ENCODE results near the gene EXOC6.
"Not testable (repeated sequence)": the region's sequence is repeated elsewhere in the genome, so short reads cannot be mapped to it uniquely, and the experiment has no call there.

The EXOC6 gene

DNA sequence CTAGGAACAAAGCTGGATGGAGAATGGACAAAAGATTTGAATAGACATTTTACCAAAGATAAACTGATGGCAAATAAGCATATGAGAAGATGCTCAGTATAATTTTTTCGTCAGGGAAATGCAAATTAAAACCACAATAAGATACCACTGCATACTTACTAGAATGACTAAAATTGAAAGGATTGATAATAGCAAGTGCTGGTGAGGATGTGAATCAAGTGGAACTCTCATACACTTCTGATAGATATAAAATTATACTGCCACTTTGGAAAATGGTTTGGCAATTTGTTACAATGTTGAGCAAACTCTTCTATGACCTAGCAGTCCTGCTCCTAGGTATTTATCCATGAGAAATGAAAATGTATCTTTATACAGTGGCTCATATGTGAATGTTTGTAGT, 83.3 kb downstream of the EXOC6 start:
- DNase-seq (ENCODE audit: extremely low read depth in 1 of 2, low read depth in 1 of 2): no peak

DNA sequence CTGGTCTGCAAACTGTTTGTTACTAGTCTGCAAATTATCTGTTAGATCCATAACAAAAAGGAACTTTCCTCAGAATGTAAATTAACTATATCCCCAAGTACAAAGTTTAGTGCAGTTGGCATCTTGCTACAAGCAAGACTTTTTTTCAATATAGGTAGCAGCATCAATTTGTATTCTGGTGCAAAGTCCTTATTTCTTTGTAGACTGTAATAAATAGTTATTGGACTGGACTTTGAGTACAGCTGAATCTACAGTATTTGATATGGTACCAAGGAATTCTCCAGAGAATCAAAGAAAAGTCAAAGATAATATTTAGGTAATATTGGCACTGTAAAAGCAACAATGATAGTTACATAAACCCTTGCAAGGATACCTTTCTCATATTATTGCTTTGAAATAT, 89.6 kb downstream of the EXOC6 start:
- no peak for DNase-seq (ENCODE audit: extremely low read depth in 1 of 2, low read depth in 1 of 2)

DNA sequence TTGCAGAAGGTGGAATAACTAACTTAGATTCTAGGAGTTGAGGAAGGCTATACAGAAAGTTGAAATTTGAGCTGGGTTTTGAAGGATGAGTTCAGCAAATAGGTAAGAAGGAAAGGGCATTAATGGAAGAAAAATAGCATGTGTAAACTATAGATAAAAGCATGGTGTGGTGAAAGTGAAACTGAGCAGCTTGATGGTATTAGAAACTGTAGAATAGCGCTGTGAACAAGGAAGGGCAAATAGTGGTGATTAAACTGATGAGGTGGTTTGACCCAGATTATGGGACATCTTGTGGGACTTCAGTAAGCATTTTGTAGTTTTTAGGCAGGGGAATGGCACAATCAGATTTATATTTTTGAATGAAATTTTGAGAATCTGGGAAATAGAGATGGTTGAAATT, 90.5 kb downstream of the EXOC6 start:
- no peak for DNase-seq (ENCODE audit: extremely low read depth in 1 of 2, low read depth in 1 of 2)

DNA sequence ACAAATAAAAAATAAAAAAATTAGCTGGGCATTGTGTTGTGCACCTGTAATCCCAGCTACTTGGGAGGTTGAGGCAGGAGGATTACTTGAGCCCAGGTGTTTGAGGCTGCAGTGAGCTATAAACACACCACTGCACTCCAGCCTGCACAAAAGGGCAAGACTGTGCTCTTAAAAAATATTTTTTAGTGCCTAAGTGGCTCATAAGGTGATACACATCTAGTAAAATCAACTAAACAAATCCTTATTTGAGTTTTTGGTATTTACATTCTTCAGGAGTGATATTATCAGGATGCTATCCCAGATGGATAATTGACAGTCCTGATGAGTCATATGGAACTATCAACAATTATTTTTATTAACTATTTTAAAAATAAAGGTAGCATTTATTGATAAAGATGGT, 93.9 kb downstream of the EXOC6 start:
- DNase-seq (ENCODE audit: extremely low read depth in 1 of 2, low read depth in 1 of 2): no peak

DNA sequence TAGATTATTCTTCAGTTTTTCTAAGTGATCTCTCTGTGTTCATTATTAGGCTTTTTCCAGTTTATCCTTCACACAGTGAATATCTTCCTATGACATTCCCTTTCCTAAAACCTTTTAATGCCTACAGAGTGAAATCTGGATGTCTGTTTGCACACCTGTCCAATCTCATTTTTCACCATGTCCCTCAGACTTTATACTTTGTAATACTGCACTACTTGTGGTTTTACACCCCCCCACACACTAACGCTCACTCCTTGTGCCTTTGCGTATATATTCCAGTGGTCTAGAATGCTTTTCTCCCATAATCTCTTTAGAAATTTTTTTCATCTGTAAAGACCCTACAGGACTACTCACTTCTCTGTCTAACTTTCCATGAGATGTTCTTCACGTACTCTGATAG, 98.2 kb downstream of the EXOC6 start:
- no peak for DNase-seq (ENCODE audit: extremely low read depth in 1 of 2, low read depth in 1 of 2)

DNA sequence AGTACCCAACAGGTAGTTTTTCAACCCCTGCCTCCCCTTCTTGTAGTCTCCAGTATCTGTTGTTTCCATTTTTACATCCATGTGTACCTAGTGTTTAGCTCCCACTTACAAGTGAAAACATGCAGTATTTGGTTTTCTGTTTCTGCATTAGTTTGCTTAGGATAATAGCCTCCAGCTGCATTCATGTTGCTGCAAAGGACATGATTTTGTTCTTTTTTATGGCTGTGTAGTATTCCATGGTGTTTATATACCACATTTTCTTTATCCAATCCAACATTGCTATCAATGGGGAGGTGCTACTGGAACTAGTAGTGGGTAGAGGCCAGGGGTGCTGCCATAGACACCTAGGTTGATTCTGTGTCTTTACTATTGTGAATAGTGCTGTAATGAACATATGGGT, 104.3 kb downstream of the EXOC6 start:
- not testable (repeated sequence) for DNase-seq (ENCODE audit: extremely low read depth in 1 of 2, low read depth in 1 of 2)

DNA sequence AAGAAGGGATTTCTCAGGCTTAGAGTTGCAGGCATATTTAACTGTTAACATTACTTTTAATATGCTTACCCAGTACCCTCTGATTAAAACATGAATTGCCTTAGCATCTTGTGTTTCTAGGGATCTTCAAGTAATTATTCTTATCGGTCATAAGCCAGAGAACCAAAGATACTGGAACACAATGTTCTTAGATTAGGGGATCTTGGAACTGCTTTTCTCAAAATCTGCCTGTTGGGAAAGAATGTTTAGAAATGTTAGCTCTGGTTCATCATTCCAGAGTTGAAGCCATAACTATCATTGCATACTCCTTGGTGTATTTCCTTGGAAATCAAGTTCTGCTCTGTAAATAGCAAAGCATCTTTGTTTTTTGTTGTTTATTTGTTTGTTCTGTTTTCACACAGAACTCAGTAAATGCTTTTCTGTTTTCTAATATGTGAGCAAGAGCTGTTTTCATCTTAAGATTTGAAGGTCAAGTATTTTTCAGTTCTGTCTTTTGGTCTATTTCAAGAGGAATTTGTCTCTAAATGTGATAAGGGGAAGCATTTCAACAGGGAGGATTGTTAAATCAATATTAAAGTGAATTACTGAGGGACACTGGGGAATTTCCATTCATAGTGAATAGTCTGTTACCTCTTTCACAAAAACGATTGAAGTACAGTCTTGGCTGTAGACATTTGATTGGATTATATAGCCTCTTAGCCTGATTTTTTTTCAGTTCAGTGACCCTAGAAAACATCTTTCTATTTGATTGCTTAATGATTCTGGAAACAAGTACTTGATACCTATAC, 109.1 kb downstream of the EXOC6 start:
- DNase-seq (ENCODE audit: extremely low read depth in 1 of 2, low read depth in 1 of 2): no peak

DNA sequence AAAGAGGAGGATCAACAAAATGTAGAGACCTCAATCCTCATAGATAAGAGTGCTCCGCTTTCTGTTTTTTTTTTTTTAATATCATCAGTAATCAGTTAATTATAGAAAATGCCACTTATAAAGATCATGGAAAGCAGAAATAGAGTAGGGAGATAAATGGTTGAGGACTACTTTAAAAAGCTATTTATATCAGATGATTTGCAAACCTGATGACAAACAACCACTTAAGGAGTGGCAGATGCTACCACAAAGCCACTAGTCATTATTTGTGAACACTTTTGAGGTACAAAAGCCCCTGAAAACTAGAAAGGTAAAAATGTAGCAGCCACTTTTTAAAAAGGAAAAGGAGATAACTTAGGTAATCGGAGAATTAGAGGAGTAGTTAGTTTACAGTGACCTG, 113.3 kb downstream of the EXOC6 start:
- no peak for DNase-seq (ENCODE audit: extremely low read depth in 1 of 2, low read depth in 1 of 2)

DNA sequence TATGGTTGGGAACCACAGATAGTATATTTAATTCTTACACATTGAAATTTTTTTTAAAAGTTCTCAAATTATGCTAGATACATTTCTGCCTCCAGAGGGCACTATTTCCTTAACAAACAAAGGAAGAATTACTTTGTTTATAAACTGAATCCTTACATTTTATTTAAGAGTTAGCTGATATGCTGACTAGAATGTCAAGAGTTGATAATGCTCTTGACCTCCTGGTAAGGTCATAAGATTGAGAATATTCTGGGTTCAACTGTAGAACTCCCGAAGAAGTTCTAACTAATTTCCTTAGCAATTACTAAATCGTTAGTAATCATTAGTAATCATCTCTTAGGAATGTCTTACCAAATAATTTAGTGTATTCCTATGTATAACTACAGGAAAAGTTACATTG, 117.0 kb downstream of the EXOC6 start:
- no peak for DNase-seq (ENCODE audit: extremely low read depth in 1 of 2, low read depth in 1 of 2)

DNA sequence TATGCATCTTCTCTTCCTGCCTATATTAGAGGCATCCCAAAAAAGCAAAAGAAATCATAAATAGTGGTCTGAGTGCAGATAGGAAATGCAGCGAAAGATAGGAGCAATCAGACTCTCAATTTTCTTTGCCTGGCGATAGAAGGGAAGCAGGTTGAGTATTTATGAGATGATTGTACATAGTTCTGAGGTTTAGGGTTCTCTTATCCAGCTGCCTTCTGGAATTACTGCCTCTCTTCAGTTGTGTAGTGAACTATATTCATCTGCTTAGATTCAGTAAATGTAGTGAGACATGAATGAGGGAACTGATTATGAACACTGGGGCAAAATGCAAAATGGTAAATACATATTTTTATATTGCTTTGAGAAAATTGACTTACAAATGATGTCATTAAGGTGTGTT, 119.3 kb downstream of the EXOC6 start:
- no peak for DNase-seq (ENCODE audit: extremely low read depth in 1 of 2, low read depth in 1 of 2)

DNA sequence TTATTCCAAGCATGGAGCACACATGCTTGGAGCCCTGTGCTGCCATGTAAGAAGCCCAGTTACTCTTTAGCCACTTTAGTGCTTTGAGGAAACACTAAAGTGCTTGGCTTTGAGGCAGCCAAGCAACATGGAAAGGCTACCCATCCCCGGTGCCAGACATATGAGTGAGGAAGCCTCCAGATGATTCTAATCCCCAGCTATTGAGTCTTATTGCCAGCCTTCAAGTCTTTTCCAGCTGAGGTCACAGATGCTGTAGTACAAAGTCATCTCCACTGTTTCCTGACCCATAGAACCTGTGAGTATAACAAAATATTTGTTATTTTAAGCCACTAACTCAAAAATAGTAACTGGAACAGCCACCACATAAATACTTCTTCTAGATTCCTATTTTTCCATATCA, 120.8 kb downstream of the EXOC6 start:
- DNase-seq (ENCODE audit: extremely low read depth in 1 of 2, low read depth in 1 of 2): no peak

DNA sequence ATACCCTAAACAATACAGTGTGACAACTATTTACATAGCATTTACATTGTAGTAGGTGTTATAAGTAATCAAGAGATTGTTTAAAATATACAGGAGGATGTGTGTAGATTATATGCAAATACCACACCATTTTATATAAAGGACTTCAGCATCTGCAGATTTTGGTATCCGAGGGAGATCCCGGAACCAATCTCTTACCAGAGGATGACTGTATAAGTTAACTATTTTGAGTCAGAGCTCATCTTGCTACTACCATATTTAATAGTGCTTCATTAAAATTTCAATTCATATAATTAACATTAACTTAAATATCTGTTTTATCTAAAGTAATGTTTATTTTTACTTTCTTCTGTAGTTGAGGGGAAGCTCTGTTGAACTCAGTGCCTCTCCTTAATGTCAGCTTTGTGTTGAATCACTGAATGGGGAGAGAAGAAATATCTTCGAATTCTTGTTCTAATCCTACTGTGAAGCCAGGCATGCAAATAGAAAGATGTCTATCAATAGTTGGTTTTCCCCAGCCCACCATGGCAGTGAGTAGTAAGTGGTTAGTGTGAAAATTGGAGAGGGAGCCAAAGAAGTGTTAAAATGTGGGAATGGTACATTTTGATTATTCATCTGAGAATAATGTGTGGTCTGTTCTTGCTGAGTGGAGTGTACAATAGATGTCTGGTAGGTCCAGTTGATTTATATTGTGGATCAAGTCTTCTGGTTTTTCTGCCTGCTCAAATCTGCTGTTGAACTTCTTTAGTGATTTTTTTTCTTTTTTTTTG, 122.2 kb downstream of the EXOC6 start:
- no peak for DNase-seq (ENCODE audit: extremely low read depth in 1 of 2, low read depth in 1 of 2)

DNA sequence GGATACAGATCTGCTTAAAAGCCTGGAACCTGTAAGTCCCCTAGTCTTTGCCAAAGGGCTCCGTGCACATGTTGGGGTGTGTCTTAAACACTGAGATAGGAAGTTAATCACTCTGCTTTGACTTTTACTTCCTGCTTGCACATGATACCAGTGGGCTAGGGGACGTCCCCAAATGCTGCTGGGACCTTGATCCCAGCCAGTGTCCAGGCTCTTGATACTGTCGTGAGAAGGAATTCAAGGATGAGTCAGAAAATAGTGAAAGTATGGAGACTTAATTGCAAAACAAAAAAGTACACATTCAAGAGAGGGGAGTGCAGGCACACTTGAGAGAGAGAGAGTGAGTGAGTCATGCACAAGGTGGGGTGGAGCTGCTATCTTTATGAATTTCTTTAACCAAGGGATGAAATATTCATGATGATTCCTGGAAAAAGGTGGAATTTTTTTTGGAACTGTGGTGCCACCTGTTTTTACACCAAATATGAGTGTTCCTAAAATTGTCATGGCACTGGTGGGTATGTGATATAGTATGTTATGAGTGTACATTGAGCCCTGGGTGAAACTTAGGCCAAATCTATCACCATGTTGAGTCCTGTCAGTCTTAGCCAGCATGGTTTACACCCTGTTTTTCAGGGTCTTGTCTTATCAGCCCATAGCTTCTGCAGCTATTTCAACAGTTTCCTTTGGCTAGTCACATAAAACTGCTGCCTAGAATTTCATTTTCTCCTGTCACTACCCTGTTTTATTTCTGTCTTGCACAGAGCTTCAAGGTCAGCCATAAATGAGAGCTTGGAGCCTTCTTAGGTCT, 123.9 kb downstream of the EXOC6 start:
- DNase-seq (ENCODE audit: extremely low read depth in 1 of 2, low read depth in 1 of 2): no peak

DNA sequence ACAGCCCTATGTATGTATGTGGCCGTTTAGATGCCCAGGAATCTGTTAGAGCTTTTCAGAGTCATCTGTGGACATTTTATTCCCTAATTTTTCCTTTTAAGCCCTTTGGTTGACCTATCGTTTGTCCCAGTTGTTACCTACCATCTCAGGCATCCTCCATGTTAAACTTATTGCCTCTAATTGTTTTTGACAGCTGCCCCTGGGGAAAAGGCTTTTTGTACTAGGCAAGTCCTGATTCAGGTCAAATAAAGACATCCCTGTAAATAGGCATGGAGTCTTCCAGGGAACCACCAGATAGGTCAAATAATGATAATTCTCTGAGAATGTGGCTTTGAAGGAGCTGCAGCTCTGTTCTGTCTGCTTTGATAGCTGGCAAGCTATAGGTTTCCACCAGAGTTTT, 124.6 kb downstream of the EXOC6 start:
- DNase-seq (ENCODE audit: extremely low read depth in 1 of 2, low read depth in 1 of 2): no peak

DNA sequence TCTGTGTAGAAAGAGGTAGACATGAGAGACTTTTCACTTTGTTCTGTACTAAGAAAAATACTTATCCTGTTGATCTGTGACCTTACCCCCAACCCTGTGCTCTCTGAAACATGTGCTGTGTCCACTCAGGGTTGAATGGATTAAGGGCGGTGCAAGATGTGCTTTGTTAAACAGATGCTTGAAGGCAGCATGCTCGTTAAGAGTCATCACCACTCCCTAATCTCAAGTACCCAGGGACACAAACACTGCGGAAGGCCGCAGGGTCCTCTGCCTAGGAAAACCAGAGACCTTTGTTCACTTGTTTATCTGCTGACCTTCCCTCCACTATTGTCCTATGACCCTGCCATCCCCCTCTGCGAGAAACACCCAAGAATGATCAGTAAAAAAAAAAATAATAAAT, 128.0 kb downstream of the EXOC6 start:
- not testable (repeated sequence) for DNase-seq (ENCODE audit: extremely low read depth in 1 of 2, low read depth in 1 of 2)

DNA sequence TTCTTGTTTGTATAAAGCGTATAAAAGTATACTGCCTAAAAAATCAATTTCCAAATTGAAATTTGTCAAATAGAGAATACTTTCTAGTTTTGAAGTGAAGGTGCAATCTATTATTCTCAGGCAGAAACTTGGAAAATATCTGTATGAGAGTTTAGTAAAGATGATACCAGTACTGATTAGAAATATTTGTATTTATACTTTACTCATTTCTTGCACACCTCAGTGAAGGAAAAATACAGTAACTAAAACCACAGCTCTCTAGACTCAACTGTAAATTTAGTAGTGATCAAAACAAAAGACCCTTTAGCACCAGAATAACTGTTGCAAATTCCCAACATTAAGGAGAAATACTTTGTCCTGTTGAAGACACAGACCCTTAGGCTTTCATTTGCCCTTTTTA, 140.9 kb downstream of the EXOC6 start:
- no peak for DNase-seq (ENCODE audit: extremely low read depth in 1 of 2, low read depth in 1 of 2)

DNA sequence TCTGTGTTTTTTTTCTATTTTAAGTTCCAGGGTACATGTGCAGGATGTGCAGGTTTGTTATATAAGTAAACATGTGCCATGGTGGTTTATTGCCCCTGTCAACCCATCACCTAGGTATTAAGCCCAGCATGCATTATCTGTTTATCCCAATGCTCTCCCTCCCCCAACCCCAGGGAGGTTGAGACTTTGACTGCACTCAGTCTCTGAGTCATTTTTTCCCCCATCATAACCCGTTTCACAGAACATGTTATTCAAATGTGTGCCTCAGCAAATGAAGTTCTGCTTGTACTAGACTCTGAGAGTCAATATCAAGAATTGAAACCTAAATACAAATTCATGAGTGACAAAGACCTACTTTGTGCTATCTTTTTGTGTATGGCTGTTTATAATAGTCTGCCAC, 142.3 kb downstream of the EXOC6 start:
- DNase-seq (ENCODE audit: extremely low read depth in 1 of 2, low read depth in 1 of 2): peak in 1 of 2 donors; percentile 1

DNA sequence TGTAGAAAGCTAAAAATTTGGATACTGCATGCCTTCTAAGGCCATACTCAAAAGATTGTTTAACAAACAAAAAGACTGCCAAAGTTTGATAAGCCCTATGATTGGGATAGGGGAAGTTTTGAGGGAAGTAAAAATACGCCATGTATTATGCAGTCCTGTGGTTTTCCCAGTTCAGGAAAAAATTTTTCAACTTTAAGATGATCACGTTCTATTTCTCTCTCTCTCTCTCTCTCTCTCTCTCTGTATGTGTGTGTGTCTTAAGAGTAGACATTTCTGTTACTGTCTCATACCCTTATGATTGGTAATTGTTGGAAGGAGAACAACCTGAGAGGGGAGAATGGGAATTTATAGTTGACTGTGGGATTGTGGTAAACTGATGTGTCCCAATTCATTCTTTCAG, 143.2 kb downstream of the EXOC6 start:
- no peak for DNase-seq (ENCODE audit: extremely low read depth in 1 of 2, low read depth in 1 of 2)

DNA sequence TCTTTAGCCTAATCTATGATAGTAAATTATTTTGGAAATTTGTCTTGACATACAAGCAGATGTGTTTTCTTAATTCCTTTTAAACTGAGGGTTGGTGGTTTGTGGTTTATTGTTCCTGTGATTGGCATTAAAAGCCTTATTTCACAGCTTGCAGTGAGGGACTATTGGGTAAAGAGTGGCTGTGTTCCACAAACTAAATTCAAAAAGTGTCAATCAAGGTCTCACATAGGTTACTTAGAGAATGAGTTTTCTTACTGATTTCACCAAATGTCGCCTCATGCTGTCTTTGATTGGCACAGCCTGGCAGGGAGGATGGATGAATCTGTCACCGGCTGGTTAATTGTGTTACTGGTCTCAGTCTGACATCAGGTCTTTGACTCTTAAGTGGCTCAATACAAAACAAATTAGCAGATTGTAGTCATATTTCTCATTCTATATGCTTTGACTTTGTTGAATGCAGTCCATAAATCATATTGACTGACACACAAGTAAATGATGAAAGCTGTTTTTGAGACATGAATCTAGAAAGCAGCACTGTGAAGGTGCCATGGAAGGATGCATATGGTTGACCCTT, 145.5 kb downstream of the EXOC6 start:
- no peak for DNase-seq (ENCODE audit: extremely low read depth in 1 of 2, low read depth in 1 of 2)

DNA sequence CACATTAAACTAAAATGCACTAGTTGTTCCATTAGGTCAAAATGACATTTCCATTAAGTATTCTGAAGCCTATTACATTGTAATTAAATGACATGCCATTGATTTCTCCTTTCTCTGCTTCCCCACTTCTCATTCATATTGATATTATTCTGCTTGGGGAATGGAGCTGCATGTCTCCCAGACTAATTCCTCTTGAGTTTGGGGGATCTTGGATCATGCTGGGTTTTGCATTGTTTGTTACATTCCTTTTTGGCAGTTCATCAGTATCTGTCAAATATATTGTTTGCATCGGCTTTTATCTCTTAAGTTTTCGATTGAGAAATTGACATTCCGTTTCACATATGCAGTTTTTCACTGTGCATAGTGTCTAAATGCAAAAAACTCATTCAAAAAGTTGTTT, 147.2 kb downstream of the EXOC6 start:
- no peak for DNase-seq (ENCODE audit: extremely low read depth in 1 of 2, low read depth in 1 of 2)

DNA sequence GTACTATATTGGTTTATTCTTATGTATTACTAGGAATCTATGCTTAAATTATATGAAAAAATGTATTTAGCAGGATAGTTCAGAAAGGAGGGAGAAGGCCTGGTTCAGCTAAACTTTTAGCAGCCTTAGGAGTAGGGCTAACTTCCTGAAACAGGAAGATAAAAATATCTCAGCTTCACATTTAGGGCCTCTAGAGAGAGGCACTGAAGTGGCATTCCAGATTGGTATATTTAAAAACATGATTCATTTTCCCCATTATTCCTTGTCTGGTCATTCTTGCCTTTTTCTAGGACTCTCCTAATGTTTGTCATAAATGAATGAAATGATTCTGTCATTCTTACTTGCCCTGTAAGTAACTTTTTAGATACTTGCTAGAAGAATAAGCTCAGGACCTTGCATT, 149.3 kb downstream of the EXOC6 start:
- DNase-seq (ENCODE audit: extremely low read depth in 1 of 2, low read depth in 1 of 2): no peak
